ENCODE data around the gene COL4A6.

Gene COL4A6

GRCh38 chrX:108216919-108217571, 221.2 kb downstream of the COL4A6 start:
- TF ChIP-seq CTCF (IDR thresholded peaks at IDR 0.05; ENCODE audit: low read depth, low read length), result no peak
- no peak for DNase-seq (ENCODE audit: extremely low read depth, low read depth)

GRCh38 chrX:108216405-108216804, 221.8 kb downstream of the COL4A6 start:
- DNase-seq (ENCODE audit: extremely low read depth, low read depth), result no peak
- no peak for TF ChIP-seq CTCF (IDR thresholded peaks at IDR 0.05; ENCODE audit: low read depth, low read length)

- TF ChIP-seq CTCF (IDR thresholded peaks at IDR 0.05; ENCODE audit: low read depth, low read length), result no peak
- DNase-seq (ENCODE audit: extremely low read depth, low read depth), result no peak
Observed at GRCh38 chrX:108211301-108211700, 226.9 kb downstream of the COL4A6 start.

- no peak for TF ChIP-seq CTCF (IDR thresholded peaks at IDR 0.05; ENCODE audit: low read depth, low read length)
- DNase-seq (ENCODE audit: extremely low read depth, low read depth), result no peak
Observed at GRCh38 chrX:108209006-108209554, 229.1 kb downstream of the COL4A6 start.

GRCh38 chrX:108203540-108203939, 234.7 kb downstream of the COL4A6 start:
- TF ChIP-seq CTCF (IDR thresholded peaks at IDR 0.05; ENCODE audit: low read depth, low read length), result no peak
- DNase-seq (ENCODE audit: extremely low read depth, low read depth), result no peak

- DNase-seq (ENCODE audit: extremely low read depth, low read depth), result no peak
- peak; percentile 53 for TF ChIP-seq CTCF (IDR thresholded peaks at IDR 0.05; ENCODE audit: low read depth, low read length)
Observed at GRCh38 chrX:108199691-108200090, 238.5 kb downstream of the COL4A6 start.

GRCh38 chrX:108199041-108199440, 239.2 kb downstream of the COL4A6 start:
- no peak for TF ChIP-seq CTCF (IDR thresholded peaks at IDR 0.05; ENCODE audit: low read depth, low read length)
- DNase-seq (ENCODE audit: extremely low read depth, low read depth), result no peak
